Common myeloid progenitor, CD34-positive (primary cell): ENCODE measurements around the gene FLOT2.
A peak's percentile ranks its signal among the peaks of the same experiment; 100 is the strongest.
"Not testable (repeated sequence)": the region's sequence is repeated elsewhere in the genome, so short reads cannot be mapped to it uniquely, and the experiment has no call there.

ENCODE experiments used
- CTCF ChIA-PET: fragments of 350-600 bp; sonication (Branson Sonifier 250); formaldehyde crosslinking; loops from one replicate; lab custom pipeline; 2021; ENCODE audit warnings: antibody characterized with exemption; lab: Charles Lee
- POLR2A ChIA-PET: fragments of 350-600 bp; sonication (Branson Sonifier 250); formaldehyde crosslinking; loops from one replicate; lab custom pipeline; 2021; ENCODE audit warnings: antibody characterized with exemption; lab: Charles Lee
- DNase-seq, 3 donors: peaks; one replicate each; pipeline versions ENCODE4 v3.0.0 to v3.0.0-alpha.2; 2013
- H3K27ac ChIP-seq, 2 experiments: 1 replicate in 1 of 2; 2 replicates in 1 of 2; pipeline ENCODE4 v1.7.0; 2013; ENCODE audit warnings: inconsistent platforms in 2 of 2, low read length in 2 of 2, mild to moderate bottlenecking in 2 of 2, low read depth in 1 of 2, moderate library complexity in 1 of 2; ENCODE audit not compliant: severe bottlenecking in 2 of 2, insufficient read depth in 1 of 2, poor library complexity in 1 of 2
- H3K27me3 ChIP-seq, 5 experiments: replicated peaks in 2 of 5; 1 replicate in 3 of 5; 2 replicates in 2 of 5; pipeline versions ENCODE4 v1.6.1 to v1.7.0; 2013; ENCODE audit warnings: low read length in 4 of 5, mild to moderate bottlenecking in 2 of 5, moderate library complexity in 2 of 5, inconsistent platforms in 1 of 5; ENCODE audit not compliant: insufficient read depth in 5 of 5, control insufficient read depth in 4 of 5
- H3K36me3 ChIP-seq, 4 experiments: 1 replicate in 2 of 4; 2 replicates in 2 of 4; pipeline versions ENCODE4 v1.6.1 to v1.7.0; 2013; ENCODE audit warnings: low read length in 3 of 4, control low read depth in 1 of 4, mild to moderate bottlenecking in 1 of 4; ENCODE audit not compliant: control insufficient read depth in 4 of 4, insufficient read depth in 4 of 4
- H3K4me1 ChIP-seq, 4 experiments: 1 replicate in 3 of 4; 2 replicates in 1 of 4; pipeline versions ENCODE4 v1.6.1 to v1.7.1; 2013; ENCODE audit warnings: low read length in 3 of 4, mild to moderate bottlenecking in 3 of 4, control low read depth in 1 of 4, inconsistent platforms in 1 of 4, moderate library complexity in 1 of 4; ENCODE audit not compliant: control insufficient read depth in 4 of 4, insufficient read depth in 4 of 4; ENCODE audit errors: control extremely low read depth in 1 of 4
- H3K4me3 ChIP-seq, 7 experiments: 1 replicate in 4 of 7; 2 replicates in 3 of 7; pipeline versions ENCODE4 v1.5.1 to v1.7.0; 2013; ENCODE audit warnings: mild to moderate bottlenecking in 7 of 7, low read length in 6 of 7, moderate library complexity in 6 of 7, inconsistent platforms in 2 of 7, low read depth in 2 of 7, control low read depth in 1 of 7; ENCODE audit not compliant: insufficient read depth in 4 of 7, control insufficient read depth in 1 of 7; ENCODE audit errors: extremely low read depth in 1 of 7
- H3K9me3 ChIP-seq, 5 experiments: 1 replicate in 4 of 5; 2 replicates in 1 of 5; pipeline versions ENCODE4 v1.6.1 to v1.7.1; 2013; ENCODE audit warnings: low read length in 4 of 5, mild to moderate bottlenecking in 2 of 5, inconsistent platforms in 1 of 5, low read depth in 1 of 5, moderate library complexity in 1 of 5; ENCODE audit not compliant: control insufficient read depth in 4 of 5, insufficient read depth in 2 of 5; ENCODE audit errors: control extremely low read depth in 1 of 5
- WGBS: methylation state at CpG from one replicate; pipeline ENCODE4 v1.1.5; 2013; ENCODE audit not compliant: insufficient coverage; 5-methylcytosine and 5-hydroxymethylcytosine counted together

FLOT2 gene

GRCh38 chr17:28934508-28934907 is 37.0 kb upstream of the FLOT2 start:
- H3K27ac ChIP-seq, H3K9me3 ChIP-seq, H3K4me3 ChIP-seq, H3K27me3 ChIP-seq, POLR2A ChIA-PET, DNase-seq: not testable (repeated sequence)
- H3K36me3 ChIP-seq = peaks cover 2 to 31% (median 3%) of the 10 kb centered on the region in 4 experiments
- CTCF ChIA-PET = interaction anchor here (1.1 to 12.3 kb wide), 4 partner anchors 13 to 85 kb away, joined by 3 to 128 read pairs (median 3); partner anchors contain the start of gene PHF12
- H3K4me1 ChIP-seq = peaks cover 16 to 34% (median 24%) of the 10 kb centered on the region in 4 experiments
- 98% methylated on average over 5 of the region's 8 CpGs for WGBS

GRCh38 chr17:28929787-28930186 is 32.3 kb upstream of the FLOT2 start:
- POLR2A ChIA-PET = interaction anchor here (1.4 kb wide), 1 partner anchor 21 kb away, joined by 4 read pairs; no protein-coding TSS in a partner anchor
- WGBS = 100% methylated on average over 2 of the region's 2 CpGs
- DNase-seq = no peak
- no peak overlapping the region for H3K4me3 ChIP-seq
- H3K27me3 ChIP-seq = no peaks in the 10 kb centered on the region
- H3K27ac ChIP-seq = no peak overlapping the region
- no peaks in the 10 kb centered on the region for H3K9me3 ChIP-seq
- CTCF ChIA-PET = interaction anchor here (1.0 to 16.2 kb wide), 4 partner anchors 8 to 19 kb away, joined by 3 to 216 read pairs (median 66); partner anchors contain the start of genes DHRS13 and PHF12
- peaks cover 26 to 35% (median 29%) of the 10 kb centered on the region in 4 experiments for H3K4me1 ChIP-seq
- peaks cover 2 to 29% (median 4%) of the 10 kb centered on the region in 4 experiments for H3K36me3 ChIP-seq

GRCh38 chr17:28928061-28928460 is 30.5 kb upstream of the FLOT2 start:
- Histone ChIP-seq H3K4me1 (peaks cover 26 to 47% (median 34%) of the 10 kb centered on the region in 4 experiments), H3K4me3 (no peak overlapping the region), H3K36me3 (peaks cover 2 to 35% (median 9%) of the 10 kb centered on the region in 4 experiments), H3K27ac (peak overlapping the region in 1 of 2 experiments; percentile 96), H3K9me3 (no peaks in the 10 kb centered on the region), H3K27me3 (no peaks in the 10 kb centered on the region)
- CTCF ChIA-PET = interaction anchor here (0.9 to 16.2 kb wide), 7 partner anchors 8 to 43 kb away, joined by 3 to 216 read pairs (median 5); partner anchors contain the start of gene DHRS13
- DNase-seq = peak in 2 of 3 donors; percentile 33 to 51
- POLR2A ChIA-PET = interaction anchor here (2.6 to 2.8 kb wide), 2 partner anchors 21 to 24 kb away, joined by 11 to 23 read pairs; partner anchors contain the start of gene PHF12
- WGBS = 88% methylated on average over 2 of the region's 2 CpGs

GRCh38 chr17:28926786-28927185 is 29.3 kb upstream of the FLOT2 start:
- Histone ChIP-seq H3K27me3 (no peaks in the 10 kb centered on the region), H3K36me3 (peaks cover 4 to 45% (median 13%) of the 10 kb centered on the region in 4 experiments), H3K4me3 (peak overlapping the region in 3 of 7 experiments; percentile 19 to 75 (median 56)), H3K9me3 (no peaks in the 10 kb centered on the region), H3K27ac (peak overlapping the region; percentile 95 to 96), H3K4me1 (peaks cover 26 to 47% (median 34%) of the 10 kb centered on the region in 4 experiments)
- WGBS = 98% methylated on average over 4 of the region's 4 CpGs
- ChIA-PET POLR2A (interaction anchor here (1.5 to 2.8 kb wide), 5 partner anchors 19 to 27 kb away, joined by 8 to 23 read pairs (median 11); partner anchors contain the start of gene PHF12), CTCF (interaction anchor here (1.1 to 16.2 kb wide), 10 partner anchors 9 to 42 kb away, joined by 3 to 216 read pairs (median 5); partner anchors contain the start of gene DHRS13)
- no peak for DNase-seq

- 6% methylated on average over 2 of the region's 2 CpGs for WGBS
Observed at GRCh38 chr17:28926366-28926765, 28.8 kb upstream of the FLOT2 start.

GRCh38 chr17:28925912-28926365 is 28.4 kb upstream of the FLOT2 start:
- DNase-seq = peak; percentile 95 to 98 (median 96)
- Histone ChIP-seq H3K36me3 (peaks cover 8 to 53% (median 21%) of the 10 kb centered on the region in 4 experiments), H3K27ac (peak overlapping the region; percentile 95 to 96), H3K4me1 (peaks cover 26 to 47% (median 34%) of the 10 kb centered on the region in 4 experiments), H3K9me3 (no peaks in the 10 kb centered on the region), H3K4me3 (peak overlapping the region in 6 of 7 experiments; percentile 25 to 75 (median 45)), H3K27me3 (no peaks in the 10 kb centered on the region)
- ChIA-PET CTCF (interaction anchor here (1.1 to 16.2 kb wide), 8 partner anchors 10 to 40 kb away, joined by 4 to 216 read pairs (median 14); partner anchors contain the start of gene DHRS13), POLR2A (interaction anchor here (1.5 to 2.8 kb wide), 5 partner anchors 19 to 28 kb away, joined by 8 to 23 read pairs (median 11); partner anchors contain the start of gene PHF12)
- no CpG with 5 or more reads among the region's 2 CpGs for WGBS

More at GRCh38 chr17:28926366-28926765, 28.8 kb upstream of the FLOT2 start:
- Histone ChIP-seq H3K36me3 (peaks cover 8 to 49% (median 17%) of the 10 kb centered on the region in 4 experiments), H3K9me3 (no peaks in the 10 kb centered on the region), H3K4me1 (peaks cover 26 to 47% (median 34%) of the 10 kb centered on the region in 4 experiments), H3K27ac (peak overlapping the region; percentile 95 to 96), H3K27me3 (no peaks in the 10 kb centered on the region), H3K4me3 (peak overlapping the region in 4 of 7 experiments; percentile 19 to 75 (median 40))
- CTCF ChIA-PET = interaction anchor here (1.1 to 16.2 kb wide), 8 partner anchors 10 to 39 kb away, joined by 4 to 216 read pairs (median 14); partner anchors contain the start of gene DHRS13
- DNase-seq = no peak
- POLR2A ChIA-PET = interaction anchor here (1.5 to 2.8 kb wide), 5 partner anchors 19 to 27 kb away, joined by 8 to 23 read pairs (median 11); partner anchors contain the start of gene PHF12
